SIG-M5 (cell line): ENCODE results near the gene TRIM66.
"Not testable (repeated sequence)": the region's sequence is repeated elsewhere in the genome, so short reads cannot be mapped to it uniquely, and the experiment has no call there.

Experiments used
- DNase-seq: peaks from one replicate; lab custom pipeline; 2025; lab: John Stamatoyannopoulos, UW

TRIM66 gene

GRCh38 chr11:8690374-8691342, 8.2 kb upstream of the TRIM66 start:
- no peak for DNase-seq

GRCh38 chr11:8689726-8690255, 7.3 kb upstream of the TRIM66 start:
- no peak for DNase-seq

GRCh38 chr11:8688414-8689362, 6.2 kb upstream of the TRIM66 start:
- DNase-seq: peak; percentile 69

GRCh38 chr11:8686325-8686724, 3.9 kb upstream of the TRIM66 start:
- no peak for DNase-seq

GRCh38 chr11:8685820-8686219, 3.4 kb upstream of the TRIM66 start:
- no peak for DNase-seq

- no peak for DNase-seq
These were observed 2.8 kb upstream of the TRIM66 start for GRCh38 chr11:8685306-8685705.

GRCh38 chr11:8684600-8685290, 2.3 kb upstream of the TRIM66 start:
- no peak for DNase-seq

- DNase-seq: no peak
These were observed 796 bp upstream of the TRIM66 start for GRCh38 chr11:8683115-8683807.

GRCh38 chr11:8681837-8682302, 595 bp downstream of the TRIM66 start:
- DNase-seq: no peak

GRCh38 chr11:8679006-8679405, 3.5 kb downstream of the TRIM66 start:
- no peak for DNase-seq

- no peak for DNase-seq
These were observed 6.0 kb downstream of the TRIM66 start for GRCh38 chr11:8676458-8676857.

- no peak for DNase-seq
These were observed 7.6 kb downstream of the TRIM66 start for GRCh38 chr11:8674859-8675258.

- DNase-seq: no peak
These were observed 10.1 kb downstream of the TRIM66 start for GRCh38 chr11:8672346-8672745.

- no peak for DNase-seq
These were observed 10.8 kb downstream of the TRIM66 start for GRCh38 chr11:8671651-8672062.

- DNase-seq: no peak
These were observed 11.3 kb downstream of the TRIM66 start for GRCh38 chr11:8671193-8671612.

- DNase-seq: not testable (repeated sequence)
These were observed 12.4 kb downstream of the TRIM66 start for GRCh38 chr11:8670081-8670480.

GRCh38 chr11:8665222-8665621, 17.2 kb downstream of the TRIM66 start:
- DNase-seq: no peak

GRCh38 chr11:8661001-8661795, 21.3 kb downstream of the TRIM66 start:
- DNase-seq: no peak

- DNase-seq: no peak
These were observed 24.0 kb downstream of the TRIM66 start for GRCh38 chr11:8658321-8659057.
